AG10803 (cell line): Measurements from ENCODE around the gene AMACR.
A peak's percentile ranks its signal among the peaks of the same experiment; 100 is the strongest.

ENCODE experiments used
- DNase-seq: peaks from one replicate; pipeline ENCODE4 v3.0.0; 2010; ENCODE audit warnings: low read depth
- H3K4me3 ChIP-seq: 2 replicates; pipeline ENCODE4 v1.5.1; 2011; ENCODE audit warnings: mild to moderate bottlenecking, low read length, control low read depth
- TF ChIP-seq, protein P1 (sequence below): conservative IDR thresholded peaks from 2 replicates; pipeline ENCODE4 v1.5.1; 2011; ENCODE audit warnings: mild to moderate bottlenecking, low read length, control low read depth, inconsistent platforms

The AMACR gene

GRCh38 chr5:33984671-33985124 is 23.2 kb downstream of the AMACR start, which contains the start of gene SLC45A2:
Gene SLC45A2, minus strand, starts transcription at chr5:33984693. Its CDS starts 110 bp downstream, at chr5:33984583.
- H3K4me3 ChIP-seq: no peak within 1 kb of the TSS
- DNase-seq: no peak
- TF ChIP-seq, protein P1, sequence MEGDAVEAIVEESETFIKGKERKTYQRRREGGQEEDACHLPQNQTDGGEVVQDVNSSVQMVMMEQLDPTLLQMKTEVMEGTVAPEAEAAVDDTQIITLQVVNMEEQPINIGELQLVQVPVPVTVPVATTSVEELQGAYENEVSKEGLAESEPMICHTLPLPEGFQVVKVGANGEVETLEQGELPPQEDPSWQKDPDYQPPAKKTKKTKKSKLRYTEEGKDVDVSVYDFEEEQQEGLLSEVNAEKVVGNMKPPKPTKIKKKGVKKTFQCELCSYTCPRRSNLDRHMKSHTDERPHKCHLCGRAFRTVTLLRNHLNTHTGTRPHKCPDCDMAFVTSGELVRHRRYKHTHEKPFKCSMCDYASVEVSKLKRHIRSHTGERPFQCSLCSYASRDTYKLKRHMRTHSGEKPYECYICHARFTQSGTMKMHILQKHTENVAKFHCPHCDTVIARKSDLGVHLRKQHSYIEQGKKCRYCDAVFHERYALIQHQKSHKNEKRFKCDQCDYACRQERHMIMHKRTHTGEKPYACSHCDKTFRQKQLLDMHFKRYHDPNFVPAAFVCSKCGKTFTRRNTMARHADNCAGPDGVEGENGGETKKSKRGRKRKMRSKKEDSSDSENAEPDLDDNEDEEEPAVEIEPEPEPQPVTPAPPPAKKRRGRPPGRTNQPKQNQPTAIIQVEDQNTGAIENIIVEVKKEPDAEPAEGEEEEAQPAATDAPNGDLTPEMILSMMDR: no peak

DNA sequence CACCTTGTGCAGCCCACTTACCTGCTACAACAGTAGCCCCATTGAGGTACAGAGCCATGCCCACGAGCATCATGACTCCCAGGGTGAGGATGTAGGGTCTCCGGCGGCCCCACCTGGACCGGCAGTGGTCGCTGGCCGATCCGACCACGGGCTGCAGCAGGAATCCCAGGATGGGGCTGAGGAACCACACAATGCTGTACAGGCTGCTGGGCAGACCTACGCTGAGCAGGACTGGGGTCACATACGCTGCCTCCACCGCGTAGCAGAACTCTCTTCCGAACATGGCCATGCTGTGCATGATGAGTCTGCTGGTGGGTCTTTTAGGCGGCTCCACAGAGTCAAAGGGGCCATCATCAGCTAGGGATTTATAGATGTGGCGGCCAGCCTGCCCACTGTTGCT is 23.7 kb downstream of the AMACR start:
- DNase-seq: no peak
- TF ChIP-seq, protein P1: no peak
- H3K4me3 ChIP-seq: no peak overlapping the region

GRCh38 chr5:33981408-33982162 is 26.3 kb downstream of the AMACR start:
- TF ChIP-seq, protein P1: no peak
- DNase-seq: peak; percentile 80
- no peak overlapping the region for H3K4me3 ChIP-seq

DNA sequence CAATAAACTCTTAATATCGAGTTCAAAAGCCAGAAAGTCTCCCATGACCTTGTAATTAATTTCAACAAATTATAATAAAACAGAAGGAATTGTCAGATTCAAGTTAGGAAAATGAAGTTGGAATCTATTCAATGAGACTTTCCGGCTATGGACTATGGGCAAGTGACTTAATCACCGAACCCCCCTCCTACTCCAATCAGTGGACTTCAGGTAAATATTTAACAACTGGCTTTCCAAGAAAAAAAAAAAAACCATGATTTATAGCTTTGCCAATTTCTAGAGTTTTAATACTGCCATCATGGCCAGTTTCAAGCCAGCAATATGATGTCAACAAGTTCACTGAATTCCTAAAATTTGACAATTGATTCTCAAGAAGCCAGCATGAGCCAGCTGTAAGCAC is 27.8 kb downstream of the AMACR start:
- TF ChIP-seq, protein P1: no peak
- no peak overlapping the region for H3K4me3 ChIP-seq
- no peak for DNase-seq

DNA sequence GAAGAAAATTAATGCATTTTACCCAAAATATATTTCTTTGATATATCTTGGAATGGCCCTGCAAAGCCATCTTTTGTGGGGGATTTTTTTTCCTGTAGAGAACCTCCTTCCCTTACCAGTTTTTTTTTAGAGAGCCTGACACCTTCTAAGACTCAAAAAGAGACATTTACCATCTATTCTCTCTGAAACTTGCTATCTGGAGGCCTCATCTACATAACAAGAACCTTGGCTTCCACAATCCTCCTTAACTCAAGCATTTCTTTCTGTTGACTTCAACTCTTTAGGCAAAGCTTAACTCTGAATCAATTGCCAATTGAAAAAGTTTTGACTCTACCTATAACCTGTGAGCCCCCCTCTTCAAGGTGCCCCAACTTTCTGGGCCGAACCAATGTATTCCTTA is 29.5 kb downstream of the AMACR start:
- TF ChIP-seq, protein P1: no peak
- no peak for DNase-seq
- H3K4me3 ChIP-seq: no peak overlapping the region

DNA sequence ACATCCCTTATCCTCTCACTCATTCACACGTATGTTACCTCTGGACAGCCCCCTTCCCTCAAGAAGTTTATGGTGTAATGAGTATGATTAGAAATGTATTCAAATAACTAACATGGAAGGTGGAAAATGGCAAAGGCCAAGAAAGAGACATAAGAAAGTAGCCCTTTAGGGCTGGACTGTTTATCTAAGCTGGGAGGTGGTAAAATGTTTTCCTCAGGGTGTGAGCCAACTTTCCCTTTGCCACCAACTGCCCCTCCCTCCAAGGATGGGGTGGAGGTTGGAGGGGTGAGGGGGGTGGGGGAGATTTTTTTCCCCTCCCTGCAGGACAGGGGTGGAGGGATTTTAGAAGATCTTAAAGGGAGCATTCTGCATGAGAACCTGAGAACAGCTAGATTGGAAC is 31.5 kb downstream of the AMACR start:
- H3K4me3 ChIP-seq: no peak overlapping the region
- DNase-seq: no peak
- TF ChIP-seq, protein P1: no peak

DNA sequence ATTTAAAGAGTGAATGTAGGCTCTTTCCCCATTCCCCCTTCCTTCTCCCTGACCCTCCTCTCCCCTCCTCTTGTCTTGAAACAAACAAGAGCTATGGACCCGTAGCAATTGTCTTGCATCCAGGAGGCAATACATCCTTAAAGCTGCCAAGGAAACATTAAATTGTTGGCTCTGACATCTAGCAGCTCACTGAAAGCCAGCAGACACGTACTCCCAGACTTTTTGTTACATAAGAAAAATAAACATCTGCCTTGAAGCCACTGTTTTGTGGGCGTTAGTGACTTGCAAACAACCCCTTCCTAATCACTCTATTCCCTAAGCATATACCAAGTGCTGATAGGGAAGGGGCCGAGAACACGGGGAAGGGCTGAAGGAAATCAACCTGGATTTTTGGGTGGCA is 32.0 kb downstream of the AMACR start:
- DNase-seq: peak; percentile 53
- H3K4me3 ChIP-seq: no peak overlapping the region
- TF ChIP-seq, protein P1: no peak
